Hematopoietic multipotent progenitor cell treated with erythropoietin and hydrocortisone succinate and interleukin-3 and kit ligand, for 8 days (in vitro differentiated cells): ENCODE results near the gene FSD2.
"Not testable (repeated sequence)": the region's sequence is repeated elsewhere in the genome, so short reads cannot be mapped to it uniquely, and the experiment has no call there.

ENCODE experiments used
- DNase-seq: peaks from one replicate; pipeline ENCODE4 v3.0.0-alpha.2; 2015

The FSD2 gene

GRCh38 chr15:82830427-82831173, 24.7 kb upstream of the FSD2 start:
- no peak for DNase-seq

- no peak for DNase-seq
Measured at GRCh38 chr15:82829234-82829633, 23.4 kb upstream of the FSD2 start.

GRCh38 chr15:82828075-82828474, 22.2 kb upstream of the FSD2 start:
- DNase-seq = no peak

- DNase-seq = no peak
Measured at GRCh38 chr15:82823049-82823448, 17.2 kb upstream of the FSD2 start.

GRCh38 chr15:82821851-82822250, 16.0 kb upstream of the FSD2 start:
- not testable (repeated sequence) for DNase-seq

- DNase-seq = not testable (repeated sequence)
Measured at GRCh38 chr15:82821396-82821795, 15.5 kb upstream of the FSD2 start.

GRCh38 chr15:82820128-82820527, 14.3 kb upstream of the FSD2 start:
- no peak for DNase-seq

GRCh38 chr15:82812994-82813393, 7.1 kb upstream of the FSD2 start:
- peak; percentile 42 for DNase-seq

- peak; percentile 63 for DNase-seq
Measured at GRCh38 chr15:82810890-82811426, 5.1 kb upstream of the FSD2 start.

GRCh38 chr15:82810061-82810889, 4.4 kb upstream of the FSD2 start:
- peak; percentile 46 for DNase-seq

- peak; percentile 99 for DNase-seq
Measured at GRCh38 chr15:82809308-82810060, 3.6 kb upstream of the FSD2 start, which contains the start of gene WHAMM. Gene WHAMM (plus strand): TSS chr15:82809628. CDS start chr15:82809727, 99 bp downstream.

- peak; percentile 9 for DNase-seq
Measured at GRCh38 chr15:82808634-82809041, 2.8 kb upstream of the FSD2 start.

GRCh38 chr15:82807920-82808633, 2.2 kb upstream of the FSD2 start:
- DNase-seq = no peak

- DNase-seq = peak; percentile 29
Measured at GRCh38 chr15:82804575-82804949, 1.3 kb downstream of the FSD2 start.

GRCh38 chr15:82803793-82804574, 1.9 kb downstream of the FSD2 start:
- no peak for DNase-seq

- peak; percentile 87 for DNase-seq
Measured at GRCh38 chr15:82802497-82802896, 3.4 kb downstream of the FSD2 start.

GRCh38 chr15:82799183-82799841, 6.6 kb downstream of the FSD2 start:
- DNase-seq = no peak

- DNase-seq = no peak
Measured at GRCh38 chr15:82798531-82799166, 7.2 kb downstream of the FSD2 start.

- no peak for DNase-seq
Measured at GRCh38 chr15:82798104-82798503, 7.8 kb downstream of the FSD2 start.

GRCh38 chr15:82793737-82794136, 12.1 kb downstream of the FSD2 start:
- DNase-seq = no peak
